Mesothelial cell of epicardium (in vitro differentiated cells): ENCODE data around the gene RPS16. TPM values are rescaled to one million over a fixed set of nuclear protein-coding genes. Genes with fewer than 3 reads are reported as not detected.

ENCODE experiments used
- DNase-seq, 2 experiments: peaks; one replicate each; pipeline ENCODE4 v3.0.0; 2021; ENCODE audit warnings: low spot score in 2 of 2; ENCODE audit not compliant: unreplicated experiment in 2 of 2
- H3K27ac Mint-ChIP-seq: 2 replicates; pipeline ENCODE4 v1.8.0; 2021; ENCODE audit warnings: mixed read lengths
- H3K27me3 Mint-ChIP-seq: 2 replicates; pipeline ENCODE4 v1.8.0; 2021; ENCODE audit warnings: low read depth, mixed read lengths
- H3K36me3 Mint-ChIP-seq: 2 replicates; pipeline ENCODE4 v1.8.0; 2021; ENCODE audit warnings: mixed read lengths
- H3K4me1 Mint-ChIP-seq: 2 replicates; pipeline ENCODE4 v1.8.0; 2021; ENCODE audit warnings: mixed read lengths
- H3K4me3 Mint-ChIP-seq: 2 replicates; pipeline ENCODE4 v1.8.0; 2021; ENCODE audit warnings: mild to moderate bottlenecking, moderate library complexity, mixed read lengths
- H3K9me3 Mint-ChIP-seq: 2 replicates; pipeline ENCODE4 v1.8.0; 2021; ENCODE audit warnings: mixed read lengths
- total RNA-seq: library from RNA; stranded (reverse); gene quantifications from 3 replicates; pipeline ENCODE4 v1.2.1, GENCODE V29; 2021
- TF ChIP-seq, protein P1 (sequence below): fragments of 200-600 bp; sonication (generic); IDR thresholded peaks from one replicate; pipeline ENCODE4 v1.5.0; 2021; ENCODE audit warnings: antibody characterized with exemption; ENCODE audit not compliant: unreplicated experiment

The RPS16 gene
- total RNA-seq, 1 donor from 2014 or later = 1,616 TPM

DNA sequence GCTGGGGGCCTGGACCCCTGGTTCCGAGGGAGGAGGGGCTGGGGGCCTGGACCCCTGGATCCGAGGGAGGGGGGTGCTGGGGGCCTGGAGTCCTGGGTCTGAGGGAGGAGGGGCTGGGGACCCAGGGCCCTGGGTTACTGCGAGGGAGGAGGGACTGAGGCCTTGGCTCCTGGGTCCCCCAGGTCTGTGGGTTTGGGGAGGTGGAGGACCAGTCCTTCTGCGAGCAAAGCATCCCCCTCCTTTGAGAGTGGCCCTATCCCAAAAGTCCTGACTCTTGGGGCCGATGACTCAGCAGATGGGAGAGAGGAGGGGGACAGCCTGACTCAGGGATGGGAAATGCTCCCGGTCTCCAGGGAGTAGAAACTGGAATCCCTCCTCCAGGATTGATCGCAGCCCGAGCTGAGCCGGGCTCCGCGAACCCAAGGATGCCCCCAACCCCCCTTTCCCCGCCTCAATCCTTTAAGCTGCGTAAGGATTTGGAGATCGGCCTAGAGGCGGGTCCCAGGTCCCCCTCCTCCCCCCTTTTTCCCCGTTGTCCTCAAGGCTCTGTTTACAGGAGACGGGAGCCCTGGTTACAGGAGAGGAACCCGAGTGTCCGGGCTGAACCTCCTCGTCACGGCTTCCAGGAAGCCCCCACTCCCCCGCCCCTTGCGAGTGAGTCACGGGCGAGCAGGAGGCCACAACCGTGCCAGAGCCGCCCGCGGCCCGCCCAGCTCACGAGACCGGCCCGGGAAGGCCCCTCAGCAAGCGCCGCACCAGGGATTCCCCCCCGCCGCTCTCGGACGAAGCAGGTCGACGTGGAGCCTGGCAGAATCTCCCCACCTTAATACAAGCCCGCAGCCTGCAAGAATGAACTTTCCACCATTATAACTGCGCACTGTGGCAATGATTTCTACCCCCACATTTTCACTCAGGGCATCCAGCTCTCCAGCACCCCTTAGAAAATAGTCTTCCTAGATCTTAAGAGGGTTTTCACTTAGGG is 32.1 kb downstream of the RPS16 start:
- H3K27me3 Mint-ChIP-seq = no peaks in the 10 kb centered on the region
- H3K4me3 Mint-ChIP-seq = peak overlapping the region; percentile 80
- DNase-seq = peak; percentile 86 to 87
- H3K36me3 Mint-ChIP-seq = peaks cover 7% of the 10 kb centered on the region
- TF ChIP-seq, protein P1, sequence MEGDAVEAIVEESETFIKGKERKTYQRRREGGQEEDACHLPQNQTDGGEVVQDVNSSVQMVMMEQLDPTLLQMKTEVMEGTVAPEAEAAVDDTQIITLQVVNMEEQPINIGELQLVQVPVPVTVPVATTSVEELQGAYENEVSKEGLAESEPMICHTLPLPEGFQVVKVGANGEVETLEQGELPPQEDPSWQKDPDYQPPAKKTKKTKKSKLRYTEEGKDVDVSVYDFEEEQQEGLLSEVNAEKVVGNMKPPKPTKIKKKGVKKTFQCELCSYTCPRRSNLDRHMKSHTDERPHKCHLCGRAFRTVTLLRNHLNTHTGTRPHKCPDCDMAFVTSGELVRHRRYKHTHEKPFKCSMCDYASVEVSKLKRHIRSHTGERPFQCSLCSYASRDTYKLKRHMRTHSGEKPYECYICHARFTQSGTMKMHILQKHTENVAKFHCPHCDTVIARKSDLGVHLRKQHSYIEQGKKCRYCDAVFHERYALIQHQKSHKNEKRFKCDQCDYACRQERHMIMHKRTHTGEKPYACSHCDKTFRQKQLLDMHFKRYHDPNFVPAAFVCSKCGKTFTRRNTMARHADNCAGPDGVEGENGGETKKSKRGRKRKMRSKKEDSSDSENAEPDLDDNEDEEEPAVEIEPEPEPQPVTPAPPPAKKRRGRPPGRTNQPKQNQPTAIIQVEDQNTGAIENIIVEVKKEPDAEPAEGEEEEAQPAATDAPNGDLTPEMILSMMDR = no peak
- H3K9me3 Mint-ChIP-seq = no peaks in the 10 kb centered on the region
- H3K4me1 Mint-ChIP-seq = peaks cover 30% of the 10 kb centered on the region
- peak overlapping the region; percentile 100 for H3K27ac Mint-ChIP-seq

DNA sequence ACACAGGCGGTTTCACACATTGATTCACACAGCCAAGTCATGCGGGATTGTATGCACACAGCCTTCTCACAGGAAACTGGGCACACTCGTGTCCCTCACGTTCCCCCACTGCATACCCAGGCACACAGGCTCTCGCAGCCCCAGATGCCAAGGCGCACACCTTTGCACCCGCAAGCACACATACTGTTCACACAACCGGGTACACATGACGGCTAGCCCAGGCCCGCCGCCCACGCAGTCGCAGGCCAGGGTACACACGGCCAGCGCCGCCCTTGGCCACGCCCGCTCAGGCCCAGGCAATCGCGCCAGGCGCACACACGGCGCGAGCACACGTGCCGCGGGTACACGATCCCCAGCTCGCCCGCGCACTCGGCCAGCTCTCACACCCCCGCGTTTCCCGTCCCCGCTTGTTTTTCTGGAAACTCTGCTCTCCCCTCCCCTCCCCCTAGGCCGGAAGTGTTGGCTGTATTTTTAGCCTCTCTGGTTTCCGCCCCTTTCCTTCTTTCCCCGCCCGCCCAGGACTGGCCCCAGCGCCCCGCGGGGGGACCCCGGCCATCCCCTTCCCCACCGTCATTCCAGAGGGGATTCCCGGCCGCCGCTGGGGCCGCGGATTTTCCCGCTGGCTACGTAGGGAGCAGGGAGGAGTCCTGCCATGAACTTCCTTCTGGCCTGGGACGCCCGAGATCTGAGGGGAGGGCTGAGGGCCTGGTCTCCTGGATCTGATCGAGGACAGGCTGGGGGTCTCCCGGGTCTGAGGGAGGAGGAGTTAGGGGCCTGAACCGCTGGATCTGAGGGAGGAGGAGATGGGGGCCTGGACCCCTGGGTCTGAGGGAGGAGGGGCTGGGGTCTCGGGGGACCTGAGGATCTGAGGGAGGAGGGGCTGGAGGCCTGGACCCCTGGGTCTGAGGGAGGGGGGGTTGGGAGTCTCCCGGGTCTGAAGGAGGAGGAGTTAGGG is 33.1 kb downstream of the RPS16 start:
- Mint-ChIP-seq H3K27ac (peak overlapping the region; percentile 100), H3K4me1 (peaks cover 21% of the 10 kb centered on the region), H3K9me3 (no peaks in the 10 kb centered on the region), H3K4me3 (peak overlapping the region; percentile 80), H3K27me3 (no peaks in the 10 kb centered on the region), H3K36me3 (peaks cover 9% of the 10 kb centered on the region)
- peak; percentile 70 to 85 for DNase-seq
- TF ChIP-seq, protein P1 = no peak

DNA sequence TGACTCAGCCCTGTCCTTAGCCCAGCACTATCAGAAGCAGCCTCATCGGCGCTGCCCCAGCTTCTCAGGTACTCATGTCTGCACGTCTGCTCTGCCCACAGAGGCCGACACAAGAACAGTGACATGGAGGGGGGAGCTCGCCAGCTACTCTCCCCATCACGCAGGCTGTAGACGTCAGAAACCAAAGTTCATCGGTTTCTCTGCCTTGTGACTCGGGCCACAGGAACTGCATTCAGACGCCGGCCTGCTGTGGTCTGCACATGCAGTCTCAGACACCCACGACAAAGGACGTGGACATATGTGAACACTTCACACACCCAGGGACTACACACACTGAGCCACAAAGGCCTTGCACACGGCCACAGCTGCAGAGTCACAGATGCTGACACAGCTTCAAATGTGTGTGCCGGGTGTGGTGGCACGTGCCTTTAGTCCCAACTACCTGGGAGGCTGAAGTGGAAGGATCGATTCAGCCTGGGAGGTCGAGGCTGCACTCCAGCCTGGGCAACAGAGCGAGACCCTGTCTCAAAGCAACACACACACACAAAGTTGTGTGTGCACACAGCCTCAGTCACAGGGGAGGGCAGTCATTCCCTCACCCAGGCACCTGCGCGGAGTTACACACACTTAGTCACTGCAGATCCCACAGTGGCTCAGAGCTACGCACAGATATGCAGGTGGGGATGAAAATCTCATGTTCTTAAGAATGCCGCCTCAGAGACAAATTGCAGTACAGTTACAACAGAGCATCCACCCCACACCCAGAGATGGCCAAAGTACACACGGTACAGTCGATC is 34.0 kb downstream of the RPS16 start:
- Mint-ChIP-seq H3K27me3 (no peaks in the 10 kb centered on the region), H3K9me3 (no peaks in the 10 kb centered on the region), H3K4me3 (peak overlapping the region; percentile 80), H3K36me3 (peaks cover 9% of the 10 kb centered on the region), H3K4me1 (peaks cover 19% of the 10 kb centered on the region), H3K27ac (peak overlapping the region; percentile 100)
- TF ChIP-seq, protein P1 = no peak
- no peak for DNase-seq

DNA sequence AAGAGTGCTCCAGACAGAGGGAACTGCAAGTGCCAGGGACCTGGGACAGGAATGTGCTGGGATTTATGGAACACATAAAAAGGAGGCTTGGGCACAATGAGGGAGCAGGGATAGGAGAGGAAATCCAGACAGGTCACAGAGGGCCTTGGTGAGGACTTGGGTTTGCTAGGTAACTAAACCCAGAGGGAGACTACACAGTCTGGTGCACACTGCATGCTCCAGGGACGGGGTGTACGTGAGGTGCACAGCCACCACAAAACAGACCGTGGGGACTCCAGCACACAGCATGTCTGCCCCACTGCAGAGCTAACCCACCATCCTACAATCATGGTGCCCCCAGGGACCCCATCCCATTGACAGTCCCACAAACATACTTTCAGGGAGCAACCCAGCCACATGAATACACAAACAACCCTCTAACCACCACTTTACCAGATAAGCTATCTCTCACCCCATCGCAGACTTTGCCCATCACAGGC is 34.6 kb downstream of the RPS16 start:
- Mint-ChIP-seq H3K9me3 (no peaks in the 10 kb centered on the region), H3K4me3 (no peak overlapping the region), H3K36me3 (peaks cover 9% of the 10 kb centered on the region), H3K27ac (peak overlapping the region; percentile 100), H3K27me3 (no peaks in the 10 kb centered on the region), H3K4me1 (peaks cover 17% of the 10 kb centered on the region)
- TF ChIP-seq, protein P1 = no peak
- DNase-seq = no peak

DNA sequence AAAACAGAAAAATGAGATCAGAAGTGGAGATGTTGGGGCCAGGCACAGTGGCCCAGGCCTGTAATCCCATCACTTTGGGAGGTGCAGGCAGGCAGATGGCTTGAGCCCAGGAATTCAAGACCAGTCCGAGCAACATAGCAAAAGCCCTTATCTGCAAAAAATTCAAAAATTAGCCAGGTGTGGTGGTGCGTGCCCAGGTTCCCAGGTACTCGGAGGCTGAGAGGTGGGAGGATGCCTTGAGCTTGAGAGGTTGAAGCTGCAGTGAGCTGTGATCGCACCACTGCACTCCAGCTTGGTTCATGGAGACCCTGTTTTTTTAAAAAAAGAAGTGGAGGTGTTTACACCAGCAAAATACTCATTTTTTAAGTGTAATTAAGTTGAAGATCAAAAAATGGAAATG is 35.7 kb downstream of the RPS16 start:
- Mint-ChIP-seq H3K9me3 (no peaks in the 10 kb centered on the region), H3K27ac (no peak overlapping the region), H3K4me1 (peaks cover 14% of the 10 kb centered on the region), H3K4me3 (no peak overlapping the region), H3K36me3 (peaks cover 12% of the 10 kb centered on the region), H3K27me3 (no peaks in the 10 kb centered on the region)
- TF ChIP-seq, protein P1 = no peak
- no peak for DNase-seq
